ENCODE measurements around the gene DPYSL4.

The DPYSL4 gene

GRCh38 chr10:132230557-132231210 lies 43.9 kb downstream of the DPYSL4 start:
- no peak for FAIRE-seq

DNA sequence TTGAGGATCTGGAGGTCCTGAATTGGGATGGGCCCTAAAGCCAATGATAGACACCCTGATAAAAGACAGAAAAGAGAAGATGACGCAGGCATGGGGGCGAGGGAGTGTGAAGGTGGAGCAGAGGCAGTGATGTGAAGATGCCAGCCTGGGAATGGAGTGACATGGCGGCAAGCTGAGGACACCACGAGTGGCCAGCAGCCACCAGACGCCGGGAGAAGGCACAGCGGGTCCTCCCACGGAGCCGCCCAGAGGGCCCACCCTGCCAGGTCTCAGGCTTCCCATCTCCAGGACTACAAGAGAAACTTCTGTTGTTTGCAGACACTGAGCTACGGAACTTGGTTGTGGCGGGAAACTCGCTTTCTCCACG lies 44.9 kb downstream of the DPYSL4 start:
- FAIRE-seq = no peak

GRCh38 chr10:132232023-132232951 lies 45.5 kb downstream of the DPYSL4 start:
- no peak for FAIRE-seq

DNA sequence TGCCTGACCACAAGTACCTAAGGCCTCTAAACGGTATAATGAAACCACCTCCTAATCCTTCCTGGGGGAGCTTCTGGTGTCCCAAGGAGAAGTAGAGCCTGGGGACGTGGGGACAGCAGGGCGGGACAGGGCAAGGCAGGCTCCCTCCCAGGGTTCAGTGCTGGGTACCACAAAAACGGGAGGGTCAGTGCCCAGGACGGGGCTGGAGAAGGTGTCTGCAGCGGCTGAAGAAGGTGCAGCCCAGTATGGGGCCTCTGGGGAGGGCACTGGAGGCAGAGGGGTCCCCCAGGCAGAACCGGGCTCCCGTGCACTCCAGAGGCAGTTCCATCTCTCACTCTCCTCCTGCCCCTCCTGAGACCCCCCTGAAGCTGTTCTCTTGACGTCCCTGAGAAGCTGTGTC lies 46.2 kb downstream of the DPYSL4 start:
- no peak for FAIRE-seq

DNA sequence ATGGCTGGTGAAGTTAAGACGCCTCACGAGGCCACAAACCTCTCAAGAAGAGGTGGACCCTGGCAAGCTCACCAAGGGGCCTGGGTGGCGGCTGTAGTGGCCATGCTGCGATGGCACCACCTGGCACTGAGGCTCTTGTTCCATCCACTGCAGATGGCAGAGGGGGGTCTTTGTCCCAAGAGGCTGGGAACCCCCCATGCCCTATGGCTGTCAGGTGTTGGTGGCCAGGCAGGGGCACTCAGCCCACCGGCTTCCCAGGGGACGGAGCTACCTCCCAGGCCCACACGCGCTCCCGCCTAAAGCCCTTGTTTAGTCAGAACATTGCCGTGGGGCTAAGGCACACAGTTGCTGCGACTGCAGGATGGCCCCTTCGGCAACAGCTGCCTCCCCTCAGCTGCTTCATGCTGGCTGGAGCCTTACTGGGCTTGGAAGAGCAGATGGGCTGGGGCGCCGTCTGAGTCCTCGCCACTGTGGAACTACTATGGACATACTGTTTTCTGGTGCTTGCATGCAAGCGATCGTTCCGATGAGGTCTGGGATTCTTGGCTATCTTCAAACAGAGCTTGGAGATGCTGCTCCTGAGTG lies 46.8 kb downstream of the DPYSL4 start:
- FAIRE-seq = no peak

GRCh38 chr10:132234860-132235259 lies 48.1 kb downstream of the DPYSL4 start:
- FAIRE-seq = no peak

- no peak for FAIRE-seq
These were observed 49.4 kb downstream of the DPYSL4 start for GRCh38 chr10:132236161-132236560.

- FAIRE-seq = no peak
These were observed 50.1 kb downstream of the DPYSL4 start for GRCh38 chr10:132236881-132237280.

DNA sequence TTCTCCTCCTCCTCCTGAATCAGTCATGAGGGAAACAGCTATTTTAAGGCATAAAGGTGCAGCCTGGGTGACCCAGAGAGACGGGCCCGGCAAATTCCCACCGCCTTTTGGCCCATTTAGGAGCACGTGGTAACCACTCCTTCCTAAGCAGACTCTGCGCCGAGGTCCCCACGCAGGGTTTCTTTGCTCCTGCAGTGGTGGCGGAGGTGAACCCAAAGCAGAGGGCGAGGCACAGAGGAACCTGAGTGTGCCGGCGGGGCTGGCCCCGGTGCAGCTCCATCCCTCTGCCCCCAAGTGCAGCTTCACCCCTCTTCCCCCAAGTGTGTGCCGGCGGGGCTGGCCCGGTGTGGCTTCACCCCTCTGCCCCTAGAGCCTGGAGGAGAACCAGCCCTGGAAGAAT lies 50.6 kb downstream of the DPYSL4 start:
- no peak for FAIRE-seq

- no peak for FAIRE-seq
These were observed 51.1 kb downstream of the DPYSL4 start for GRCh38 chr10:132237871-132238270.

DNA sequence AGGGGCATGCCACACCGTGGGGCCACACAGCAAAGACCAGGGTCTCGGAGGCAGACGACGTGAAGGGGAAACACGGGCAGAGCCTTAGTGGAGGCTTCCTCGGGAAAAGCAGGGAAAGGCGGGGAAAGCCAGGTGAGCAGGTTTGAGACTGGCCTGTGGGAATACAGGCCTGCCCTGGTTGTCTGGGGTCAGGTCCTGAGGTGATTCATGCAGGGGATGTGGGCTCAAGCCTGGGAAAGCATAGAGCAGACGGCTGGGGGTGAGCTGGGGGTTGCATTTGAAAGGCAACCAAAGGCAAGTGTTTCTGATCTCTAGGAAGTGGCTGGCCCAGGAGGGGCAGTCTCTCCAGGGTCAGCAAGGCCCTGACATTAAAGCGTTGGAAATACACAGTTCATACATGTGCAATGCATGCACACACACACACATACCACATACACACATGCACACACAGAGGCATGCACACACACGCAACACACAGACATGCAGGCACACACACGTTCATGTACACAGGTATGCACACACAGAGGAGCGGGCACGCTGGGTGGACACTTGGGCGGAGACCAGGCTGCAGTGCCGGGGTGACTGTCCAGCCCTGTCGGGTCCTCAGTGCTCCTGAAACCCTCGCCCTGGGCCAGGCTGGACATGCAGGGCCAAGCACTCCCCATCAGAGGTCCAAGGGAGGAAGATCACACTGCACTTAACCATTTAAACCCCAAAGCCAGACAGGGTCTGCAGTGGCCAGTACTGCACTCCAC lies 51.8 kb downstream of the DPYSL4 start:
- FAIRE-seq = no peak

GRCh38 chr10:132239126-132240031 lies 52.6 kb downstream of the DPYSL4 start:
- FAIRE-seq = no peak

- no peak for FAIRE-seq
These were observed 53.4 kb downstream of the DPYSL4 start for GRCh38 chr10:132240156-132240555.

DNA sequence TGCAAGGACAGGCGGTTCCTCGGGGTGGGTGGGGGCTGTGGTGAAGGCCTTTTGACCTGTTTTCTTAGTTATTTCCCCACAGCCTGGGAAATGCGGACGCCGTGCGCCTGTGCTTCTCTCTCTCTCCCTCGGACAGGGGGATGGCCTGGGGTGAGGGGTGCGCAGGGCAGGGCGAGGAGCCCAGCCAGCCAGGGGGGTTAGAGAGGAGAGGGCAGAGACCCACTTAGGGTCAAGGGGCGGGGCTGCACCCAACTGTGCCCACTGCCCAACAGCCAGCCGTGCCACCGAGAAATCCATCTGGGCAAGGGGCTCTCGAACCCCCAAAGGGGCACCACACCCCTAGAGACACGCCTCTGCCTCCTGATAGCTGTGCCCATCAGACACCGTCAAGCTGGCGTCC lies 53.8 kb downstream of the DPYSL4 start:
- no peak for FAIRE-seq

DNA sequence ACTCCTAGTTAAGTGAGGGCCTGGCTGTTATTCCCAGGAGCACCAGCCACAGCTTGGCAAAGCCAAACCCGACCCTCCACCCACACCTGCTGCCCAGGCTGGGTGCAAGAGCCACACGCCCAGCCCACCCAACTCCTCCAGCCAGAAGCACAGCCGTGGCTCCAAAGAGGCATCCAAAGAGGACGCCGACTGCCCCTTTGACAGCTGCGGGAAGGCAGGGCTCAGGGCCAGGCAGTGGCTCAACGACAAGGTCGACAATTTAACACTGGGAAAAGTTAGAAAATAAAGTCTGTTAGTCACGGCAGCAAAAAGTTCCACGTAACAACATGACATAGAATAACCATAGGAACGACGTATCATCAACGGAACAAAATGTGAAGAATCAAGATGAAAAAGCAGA lies 54.3 kb downstream of the DPYSL4 start:
- no peak for FAIRE-seq

- no peak for FAIRE-seq
These were observed 54.7 kb downstream of the DPYSL4 start for GRCh38 chr10:132241496-132241895.

DNA sequence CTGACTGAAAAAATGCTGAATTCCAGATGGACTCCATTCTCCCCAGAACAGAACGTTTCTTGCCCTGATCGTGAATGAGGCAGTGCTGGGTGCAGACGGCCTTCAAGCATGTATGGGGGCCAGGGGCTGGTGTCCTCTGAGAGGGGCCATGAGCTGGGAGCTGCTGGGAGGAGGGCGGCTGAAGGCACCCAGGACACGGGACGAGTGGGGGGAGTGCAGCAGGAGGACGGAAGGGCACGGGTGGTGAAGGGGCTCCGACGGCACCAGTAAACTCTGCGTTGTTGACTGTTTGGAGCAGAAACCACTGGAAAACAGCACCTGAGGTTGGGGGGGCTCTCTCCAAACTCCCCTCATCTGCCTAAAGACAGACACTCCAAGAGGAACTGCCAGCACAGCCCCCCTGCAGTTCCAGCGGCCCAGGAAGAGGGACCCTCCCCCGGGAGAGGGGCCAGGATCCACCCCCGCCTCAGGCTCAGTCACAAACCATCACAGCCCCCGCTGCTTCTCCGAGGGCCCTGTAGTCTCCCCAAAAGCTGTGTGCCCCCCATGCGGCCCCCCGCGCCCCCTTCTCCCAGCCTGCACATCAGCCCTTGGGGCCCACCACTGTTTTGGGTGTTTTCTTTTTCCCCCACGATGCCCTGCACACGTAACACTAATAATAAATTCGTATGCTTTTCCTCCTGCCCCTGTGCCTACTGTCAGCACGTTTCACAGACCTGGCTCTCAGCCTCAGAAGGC lies 55.5 kb downstream of the DPYSL4 start:
- no peak for FAIRE-seq

DNA sequence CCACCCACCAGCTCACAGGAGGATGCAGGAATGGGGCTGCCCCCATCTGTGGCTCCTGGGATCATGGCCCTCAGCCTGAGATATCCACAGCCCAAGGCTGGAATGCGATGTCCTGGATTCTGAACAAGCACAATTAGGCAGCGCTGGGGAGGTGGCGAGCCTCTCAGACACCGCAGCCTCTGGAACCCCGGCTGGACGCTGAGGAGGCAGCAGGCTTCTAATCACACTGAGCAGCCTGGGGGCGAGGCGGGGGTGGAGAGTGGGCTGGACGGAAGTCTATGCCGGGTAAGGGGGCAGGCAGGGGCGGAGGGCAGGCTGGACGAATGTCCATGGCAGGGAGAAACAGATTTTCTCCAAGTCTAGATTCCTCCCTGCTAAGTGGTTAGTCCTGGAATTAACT lies 56.4 kb downstream of the DPYSL4 start:
- FAIRE-seq = no peak

GRCh38 chr10:132243626-132244025 lies 56.9 kb downstream of the DPYSL4 start:
- FAIRE-seq = no peak

GRCh38 chr10:132245056-132245455 lies 58.3 kb downstream of the DPYSL4 start:
- FAIRE-seq = no peak

GRCh38 chr10:132246296-132246695 lies 59.5 kb downstream of the DPYSL4 start:
- FAIRE-seq = no peak

Measured in A204.1 (cell line).